Effector CD8-positive, alpha-beta T cell (primary cell): ENCODE measurements around the gene SOX2.

Source experiments
- DNase-seq: peaks from one replicate; lab custom pipeline; 2025; lab: John Stamatoyannopoulos, UW
- total RNA-seq, 4 experiments: gene quantifications; one replicate each; lab custom pipeline; 2026; lab: John Stamatoyannopoulos, UW

The SOX2 gene
- 0 to 0.18 (median 0) reads per million in 4 experiments for total RNA-seq

DNA sequence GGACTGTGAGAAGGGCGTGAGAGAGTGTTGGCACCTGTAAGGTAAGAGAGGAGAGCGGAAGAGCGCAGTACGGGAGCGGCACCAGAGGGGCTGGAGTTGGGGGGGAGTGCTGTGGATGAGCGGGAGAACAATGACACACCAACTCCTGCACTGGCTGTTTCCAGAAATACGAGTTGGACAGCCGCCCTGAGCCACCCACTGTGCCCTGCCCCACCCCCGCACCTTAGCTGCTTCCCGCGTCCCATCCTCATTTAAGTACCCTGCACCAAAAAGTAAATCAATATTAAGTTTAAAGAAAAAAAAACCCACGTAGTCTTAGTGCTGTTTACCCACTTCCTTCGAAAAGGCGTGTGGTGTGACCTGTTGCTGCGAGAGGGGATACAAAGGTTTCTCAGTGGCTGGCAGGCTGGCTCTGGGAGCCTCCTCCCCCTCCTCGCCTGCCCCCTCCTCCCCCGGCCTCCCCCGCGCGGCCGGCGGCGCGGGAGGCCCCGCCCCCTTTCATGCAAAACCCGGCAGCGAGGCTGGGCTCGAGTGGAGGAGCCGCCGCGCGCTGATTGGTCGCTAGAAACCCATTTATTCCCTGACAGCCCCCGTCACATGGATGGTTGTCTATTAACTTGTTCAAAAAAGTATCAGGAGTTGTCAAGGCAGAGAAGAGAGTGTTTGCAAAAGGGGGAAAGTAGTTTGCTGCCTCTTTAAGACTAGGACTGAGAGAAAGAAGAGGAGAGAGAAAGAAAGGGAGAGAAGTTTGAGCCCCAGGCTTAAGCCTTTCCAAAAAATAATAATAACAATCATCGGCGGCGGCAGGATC, at the start of gene SOX2:
Gene SOX2, plus strand, starts transcription at position 601 of the 811 bp plus-strand sequence. CDS start 436 bp downstream, outside the sequence.
- peak; percentile 1 for DNase-seq

DNA sequence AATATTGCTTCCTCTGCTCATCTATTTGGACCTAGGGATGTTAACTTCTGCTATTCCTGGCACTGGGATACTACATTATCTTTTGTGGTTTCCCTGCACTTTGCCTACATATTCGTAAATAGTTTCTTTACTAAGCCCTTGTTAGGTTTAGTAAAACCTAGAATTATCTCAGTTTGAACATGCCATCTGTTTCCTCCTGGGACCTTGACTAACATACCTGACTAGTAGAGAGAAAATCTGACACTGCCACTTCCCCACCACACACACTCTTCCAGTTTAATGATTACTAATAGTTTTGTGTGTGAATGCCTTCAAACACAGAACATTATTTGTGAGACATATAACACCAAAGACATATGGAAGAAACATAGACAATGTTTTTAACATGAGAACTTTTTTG, 28.2 kb upstream of the SOX2 start:
- DNase-seq: no peak

DNA sequence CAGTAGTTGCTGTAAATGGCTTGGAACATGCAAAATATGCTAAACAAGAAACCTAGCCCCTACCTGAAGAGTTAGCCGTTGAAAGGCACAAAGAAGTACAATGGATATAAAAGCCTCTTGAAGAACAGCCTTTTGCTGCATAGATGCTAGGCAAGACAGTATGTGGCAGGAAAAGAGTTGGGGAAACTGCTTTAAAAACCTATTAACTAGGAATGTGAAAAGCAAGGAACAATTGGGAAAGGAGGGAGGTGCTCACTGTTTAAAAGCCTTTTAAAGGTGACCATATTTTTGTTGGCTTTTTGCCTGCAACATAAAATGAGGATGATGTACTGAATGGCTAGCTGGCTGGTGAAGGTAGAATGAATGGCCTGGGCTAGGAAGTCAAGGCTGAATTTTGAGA, 24.5 kb upstream of the SOX2 start:
- DNase-seq: no peak

DNA sequence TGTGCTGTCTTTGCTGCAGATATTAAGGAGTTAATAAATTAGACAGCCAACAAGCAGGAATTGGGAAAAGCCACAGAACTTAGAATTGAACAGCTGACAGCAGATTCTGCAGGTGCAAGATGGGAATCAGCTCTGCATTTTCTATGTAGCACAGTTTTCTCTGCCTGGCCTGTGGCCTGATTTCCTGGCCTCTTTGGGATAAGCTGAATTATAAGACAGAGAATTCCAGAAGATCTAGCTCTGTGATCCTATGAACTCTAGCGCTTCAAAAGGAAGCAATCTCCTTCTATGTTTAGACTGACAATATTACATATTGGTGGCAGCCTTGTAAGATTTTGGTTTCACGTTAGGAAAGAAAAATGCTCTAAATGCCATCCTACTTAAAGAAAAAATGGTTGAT, 24.0 kb upstream of the SOX2 start:
- DNase-seq: no peak

DNA sequence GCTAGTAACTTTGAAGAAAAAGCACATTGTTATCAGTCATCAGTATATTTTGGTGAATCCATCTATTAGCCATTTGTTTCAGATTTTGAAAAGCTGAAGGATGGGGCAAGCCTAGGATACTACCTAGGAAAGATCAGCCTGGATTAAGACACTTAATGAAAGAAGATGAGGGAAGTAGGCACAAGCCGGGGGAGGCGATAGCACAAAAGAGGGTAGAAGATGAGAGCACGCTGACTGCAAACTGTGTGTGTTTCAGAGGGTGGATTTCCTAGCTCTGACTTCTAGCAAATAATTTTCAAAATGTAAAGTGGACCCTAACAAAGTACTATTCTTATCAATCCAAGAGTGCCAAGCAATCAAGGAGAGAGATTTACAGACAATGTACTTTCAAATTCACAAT, 22.2 kb upstream of the SOX2 start:
- no peak for DNase-seq

DNA sequence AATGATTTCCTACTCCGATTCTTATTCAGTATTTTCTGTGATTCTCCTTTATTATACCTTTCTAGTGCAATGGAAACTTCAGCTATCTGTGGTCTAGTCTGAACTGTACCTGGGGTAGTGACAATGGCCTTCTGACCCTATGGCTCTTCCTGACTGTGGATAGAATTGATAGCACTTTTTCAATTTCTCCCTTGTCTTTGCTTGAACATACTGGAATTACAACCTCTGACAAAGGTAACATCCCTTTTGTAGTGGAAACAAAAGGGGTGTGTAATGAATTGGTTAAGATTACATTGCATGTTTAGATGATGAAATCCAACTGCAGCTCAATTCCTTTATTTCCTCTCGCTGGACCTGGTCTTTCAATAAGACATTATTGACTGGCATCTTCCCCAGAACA, 21.0 kb upstream of the SOX2 start:
- DNase-seq: no peak

DNA sequence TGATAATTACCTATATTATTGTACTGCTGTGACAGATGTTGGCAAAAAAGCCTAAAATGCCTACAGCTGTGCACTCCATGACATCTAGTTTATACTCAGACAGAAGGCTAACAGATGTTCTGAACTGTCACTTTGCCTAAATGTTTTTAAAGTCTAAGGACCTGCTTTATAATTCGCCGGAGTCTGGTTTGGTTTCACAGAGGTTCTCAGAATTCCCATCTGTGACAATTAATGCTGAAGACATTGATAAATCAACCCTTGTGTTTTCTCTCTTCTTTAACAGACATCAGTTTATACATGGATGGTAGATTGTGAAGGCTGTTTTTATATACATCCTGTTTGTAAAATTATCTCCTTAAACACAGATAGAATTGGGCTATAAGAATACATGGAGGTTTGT, 19.8 kb upstream of the SOX2 start:
- no peak for DNase-seq

DNA sequence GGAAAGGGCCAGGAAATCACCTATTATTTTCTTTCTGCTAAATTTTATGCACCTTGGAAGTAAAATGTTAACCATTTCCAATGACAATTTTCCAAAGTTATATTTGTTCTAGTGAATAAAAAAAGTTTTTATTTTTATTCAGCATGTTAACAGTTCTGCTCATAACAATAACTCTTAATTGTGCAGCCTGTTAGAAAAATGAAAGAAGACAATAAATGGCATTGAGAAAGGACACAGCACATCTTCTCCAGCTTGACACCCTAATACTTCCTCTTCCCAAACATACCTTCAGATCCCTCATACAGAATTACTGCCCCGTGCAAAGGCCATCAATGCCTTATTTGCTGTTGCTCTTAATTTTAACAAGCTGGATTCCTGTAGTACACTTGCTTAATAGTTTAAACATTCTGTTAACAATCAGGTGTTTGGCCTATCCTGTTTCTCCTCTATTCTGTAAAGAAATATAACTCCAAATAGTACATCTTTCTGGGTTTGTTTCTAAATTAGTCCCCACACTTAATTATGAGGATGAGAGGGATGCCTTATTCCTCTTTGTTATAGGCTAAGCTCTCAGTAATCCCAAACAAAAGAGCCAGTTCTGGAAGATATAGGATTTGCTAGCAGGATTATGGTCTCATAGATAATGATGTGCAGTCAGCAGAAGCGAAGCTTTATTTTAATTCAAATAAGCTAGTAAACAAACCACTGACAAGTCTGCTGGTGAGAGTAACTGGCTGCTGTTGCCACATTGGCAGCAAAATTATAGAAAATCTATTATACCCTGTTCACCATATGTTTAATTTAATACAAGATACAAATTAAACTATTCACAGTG, 19.2 kb upstream of the SOX2 start:
- no peak for DNase-seq

DNA sequence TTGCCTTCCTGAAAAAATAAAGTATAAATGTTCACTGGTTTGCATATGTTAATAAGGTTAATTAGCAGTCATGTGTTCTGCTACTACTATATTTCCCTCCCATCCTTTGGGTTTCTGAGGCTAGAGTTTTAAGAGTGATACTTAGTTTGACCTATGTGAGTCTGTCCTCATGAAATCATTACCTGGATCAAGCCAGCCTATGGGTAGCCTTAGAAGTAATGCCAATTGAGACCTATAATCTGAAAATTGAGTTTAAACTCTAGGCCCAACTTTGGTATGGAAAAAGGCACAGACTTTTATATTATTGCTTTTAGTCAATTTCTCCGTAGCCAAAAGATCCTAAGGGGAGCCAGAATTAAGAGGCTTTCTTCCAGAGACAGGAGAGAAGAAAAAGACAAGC, 18.4 kb upstream of the SOX2 start:
- no peak for DNase-seq

DNA sequence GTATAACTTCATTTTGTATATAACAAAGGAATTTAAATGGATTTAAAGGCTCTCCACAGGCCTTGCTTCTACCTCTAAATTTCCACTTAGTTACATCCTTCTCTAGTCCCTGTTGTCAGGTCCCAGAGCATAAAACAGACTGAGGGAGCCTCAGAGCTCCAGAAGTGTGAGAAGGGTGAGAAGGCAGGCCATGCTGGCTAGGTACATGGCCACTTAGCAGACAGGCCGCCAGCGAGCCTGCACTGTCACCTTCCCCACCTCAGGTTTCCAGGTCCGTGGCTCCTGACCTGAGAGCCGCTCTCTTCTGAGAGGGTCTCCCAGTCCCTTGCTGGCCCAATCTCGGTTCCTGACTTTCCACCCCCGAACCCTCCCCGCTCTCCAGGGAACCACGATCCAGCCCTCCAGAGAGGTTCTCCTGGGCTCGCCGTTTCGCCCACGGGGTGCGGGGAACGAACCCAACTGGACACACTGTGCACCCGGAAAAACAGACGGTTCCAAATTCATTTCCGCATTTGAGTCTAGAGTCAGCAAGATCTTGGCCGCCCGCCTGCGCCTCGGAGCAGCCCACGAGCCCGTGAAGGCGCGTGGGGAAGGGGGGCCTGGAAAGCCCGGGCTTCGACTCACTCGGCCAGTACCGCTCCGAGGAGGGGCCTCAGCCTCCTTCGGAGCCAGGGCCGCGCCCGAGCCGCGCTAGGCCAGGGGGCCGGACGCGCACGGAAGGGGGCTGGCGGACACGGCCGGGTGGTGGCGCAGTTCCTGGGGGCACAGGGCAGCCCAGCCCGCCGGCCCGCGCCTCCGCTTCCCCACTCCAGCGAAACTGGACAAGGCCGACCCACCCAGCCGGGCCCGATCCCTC, 16.7 kb upstream of the SOX2 start:
- DNase-seq: no peak

DNA sequence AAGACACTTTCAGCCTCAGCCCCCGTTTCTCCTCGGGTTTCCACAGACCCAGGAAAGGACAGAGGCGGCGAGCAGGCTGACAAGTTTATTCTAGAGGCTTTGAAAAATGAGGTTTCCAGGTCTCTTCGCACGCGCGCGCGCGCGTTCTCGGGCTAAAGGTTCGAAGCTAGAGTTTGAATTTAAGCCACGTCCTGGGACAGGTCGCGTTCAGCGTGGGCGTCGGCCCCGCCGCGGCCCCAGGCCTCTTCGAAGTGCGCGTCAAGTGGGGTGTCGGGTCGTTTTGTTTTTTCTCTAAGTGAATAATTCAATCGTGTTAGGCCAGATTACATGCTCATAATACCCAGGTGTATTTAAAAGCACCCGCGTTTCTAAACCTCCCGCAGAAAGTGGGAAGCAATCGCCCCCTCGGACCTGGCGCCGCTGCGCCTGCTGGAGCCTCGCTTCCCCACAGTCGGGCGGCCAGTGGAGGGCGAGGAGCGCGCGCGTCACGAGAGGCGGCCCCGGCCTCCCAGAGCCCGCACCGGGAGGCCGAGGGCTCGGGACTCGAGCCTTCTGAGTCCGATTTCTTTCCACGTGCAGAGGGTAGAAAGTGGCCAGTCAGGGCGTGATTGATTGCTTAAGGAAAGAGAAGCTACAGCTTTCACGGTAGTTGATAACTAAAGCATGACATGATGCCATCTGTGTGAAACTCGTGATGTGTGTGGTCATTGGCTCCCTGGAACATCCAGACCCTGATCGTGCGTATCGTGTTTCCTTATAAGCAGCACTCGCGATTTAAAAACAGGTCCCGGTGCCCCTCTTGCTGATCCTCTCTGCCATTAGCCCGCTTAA, 15.8 kb upstream of the SOX2 start:
- DNase-seq: no peak

DNA sequence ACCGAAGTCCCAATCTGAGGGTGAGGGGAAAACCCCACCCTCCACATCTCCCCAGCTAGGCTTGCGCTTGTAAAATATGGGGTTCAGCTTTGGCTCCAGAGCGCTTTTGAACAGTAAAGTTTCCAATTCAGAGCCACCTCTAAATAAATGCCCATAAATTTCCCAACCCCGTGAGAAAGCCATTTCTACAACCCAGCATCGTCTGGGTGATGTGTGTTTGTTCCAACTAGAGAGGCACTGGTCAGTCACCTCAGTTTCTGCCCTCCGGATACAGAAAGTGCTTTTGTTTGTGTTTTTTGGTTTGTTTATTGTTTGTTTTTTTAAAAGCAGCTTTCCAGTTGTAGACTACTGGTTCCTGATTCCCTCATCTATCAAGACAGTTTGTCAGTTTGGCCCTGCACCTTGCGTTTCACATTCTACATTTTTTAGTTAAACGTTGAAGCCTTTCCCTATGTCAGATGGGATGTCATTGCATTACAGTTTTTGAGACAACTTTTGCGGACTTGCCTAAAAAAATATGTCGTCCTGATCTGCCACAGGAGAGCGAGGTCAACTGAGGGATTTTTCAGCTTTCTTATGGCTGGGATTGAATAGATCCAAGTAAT, 15.0 kb upstream of the SOX2 start:
- no peak for DNase-seq

DNA sequence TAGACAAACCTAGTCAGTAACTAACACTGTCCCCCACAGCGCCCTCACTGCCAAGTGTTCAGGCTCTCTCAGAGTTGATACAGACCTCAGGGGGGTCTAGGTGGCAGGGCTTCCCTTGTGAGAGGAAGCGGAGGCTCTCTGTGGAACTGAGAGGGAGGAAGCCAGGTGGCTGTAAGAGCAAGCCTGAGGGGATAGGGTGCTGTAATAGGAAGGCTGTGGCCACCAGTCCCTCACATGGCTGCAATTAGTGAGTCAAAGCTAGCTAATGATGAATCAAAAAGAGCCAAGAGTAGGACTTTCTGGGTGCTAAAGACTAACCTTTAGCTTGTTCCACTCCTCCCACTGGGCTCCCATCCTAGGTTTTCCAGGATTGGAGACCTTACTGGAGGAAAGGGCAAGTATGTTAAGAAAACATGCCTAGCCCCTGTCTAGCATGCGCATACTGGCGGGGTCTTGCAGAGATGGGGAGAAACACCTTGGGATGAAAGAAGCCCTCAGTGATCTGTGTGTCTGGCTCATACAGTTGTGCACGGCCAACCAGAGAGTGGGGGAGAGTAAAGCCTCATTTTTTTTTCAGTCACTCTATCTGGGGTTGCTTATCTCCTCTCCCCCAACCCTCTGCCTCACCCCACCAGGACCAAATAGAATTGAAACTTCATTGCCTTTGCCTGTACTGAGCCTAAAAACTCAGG, 13.3 kb upstream of the SOX2 start:
- DNase-seq: no peak

DNA sequence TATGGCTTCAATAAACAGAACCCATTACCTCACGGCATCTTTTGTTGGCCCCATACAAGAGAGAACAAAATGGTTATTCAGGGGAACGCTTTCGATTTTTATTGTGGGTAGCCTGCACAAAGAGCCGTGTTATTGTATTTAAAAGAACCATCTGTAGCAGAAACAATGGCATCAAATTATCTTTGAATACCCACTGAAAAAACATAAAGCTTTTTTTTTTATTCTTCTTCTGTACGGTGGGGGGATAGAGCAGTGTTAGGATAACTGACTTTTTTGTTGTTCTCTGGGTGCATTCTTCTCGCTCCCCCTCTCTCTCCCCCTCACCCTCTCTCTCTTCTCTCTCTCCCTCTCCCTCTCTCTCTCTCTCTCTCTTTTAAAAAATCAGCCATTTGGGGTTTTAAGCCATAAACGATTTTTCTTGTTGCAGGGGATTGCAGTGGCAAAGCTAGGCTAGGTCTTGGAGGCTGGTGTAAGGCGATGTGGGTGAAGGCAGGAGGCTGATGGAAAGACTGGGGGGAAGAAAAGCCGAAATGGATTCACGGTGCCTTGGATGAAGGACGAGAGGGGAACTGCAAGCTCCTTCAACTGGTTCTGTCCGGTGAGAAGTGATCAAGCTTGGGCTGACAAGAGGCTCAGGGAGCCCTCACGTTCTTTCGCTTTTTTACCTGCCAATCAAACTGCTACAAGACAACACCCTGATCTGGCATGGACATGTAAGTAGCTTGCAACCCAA, 12.4 kb upstream of the SOX2 start:
- no peak for DNase-seq

DNA sequence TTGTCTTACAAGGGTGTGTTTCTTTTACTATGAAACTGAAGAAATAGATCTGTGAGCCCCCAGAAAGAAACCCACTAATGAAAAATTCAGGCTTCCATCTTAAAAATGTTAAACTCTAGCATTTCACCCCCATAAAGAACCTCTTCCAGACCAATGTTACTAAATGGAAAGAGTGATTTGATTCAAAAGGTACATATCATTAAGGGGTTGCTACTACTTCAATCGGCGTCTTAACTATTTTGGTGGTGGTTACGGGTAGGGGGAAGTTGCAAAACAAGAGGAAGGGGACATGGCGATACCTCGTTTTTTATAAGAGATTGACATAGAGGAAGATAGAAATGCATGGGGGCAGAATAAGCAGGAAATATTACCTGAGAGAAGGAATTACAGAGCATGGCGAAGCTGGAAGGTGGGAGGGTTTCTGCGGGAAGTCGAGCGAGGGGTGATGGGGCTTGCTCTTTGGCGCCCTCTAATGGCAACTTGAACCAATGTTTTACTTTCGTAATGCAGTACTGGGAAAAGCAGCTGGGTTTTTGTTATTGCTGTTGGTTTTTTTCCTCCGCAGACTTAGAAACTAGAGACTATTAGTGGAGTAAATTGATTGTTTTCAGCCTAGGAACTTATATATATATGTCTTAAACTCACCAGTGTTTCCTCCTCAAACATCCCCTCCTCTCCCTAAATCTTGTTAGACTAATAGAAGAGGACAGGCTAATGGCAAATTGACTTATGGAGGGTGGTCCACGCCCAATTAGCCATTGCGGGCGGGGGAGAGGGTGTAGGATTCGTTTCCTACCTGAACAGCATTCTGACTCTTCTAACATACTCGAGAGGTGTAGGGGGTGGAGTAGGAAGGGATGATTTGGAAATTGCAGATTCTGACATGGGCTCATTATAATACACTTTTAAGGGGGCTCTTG, 11.3 kb upstream of the SOX2 start:
- DNase-seq: no peak

DNA sequence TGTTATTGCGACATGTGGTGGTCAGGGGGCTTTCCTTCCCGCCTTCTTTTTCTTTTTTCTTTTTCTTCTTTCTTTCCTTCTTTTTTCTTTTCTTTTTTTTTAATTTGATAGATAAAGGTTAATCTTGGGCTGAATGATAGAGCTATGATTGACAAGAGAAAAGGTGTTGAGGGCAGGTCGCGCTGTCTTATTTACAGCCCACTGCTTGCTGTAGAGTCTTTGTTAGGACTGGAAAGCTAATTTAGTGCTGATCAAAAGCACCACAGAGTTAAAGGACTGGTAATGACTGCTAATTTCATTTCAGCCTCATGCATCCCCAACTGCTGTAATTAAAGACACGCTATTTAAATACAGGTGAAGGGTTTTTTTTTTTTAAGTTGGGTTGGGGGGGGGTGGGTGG, 10.6 kb upstream of the SOX2 start:
- DNase-seq: no peak

DNA sequence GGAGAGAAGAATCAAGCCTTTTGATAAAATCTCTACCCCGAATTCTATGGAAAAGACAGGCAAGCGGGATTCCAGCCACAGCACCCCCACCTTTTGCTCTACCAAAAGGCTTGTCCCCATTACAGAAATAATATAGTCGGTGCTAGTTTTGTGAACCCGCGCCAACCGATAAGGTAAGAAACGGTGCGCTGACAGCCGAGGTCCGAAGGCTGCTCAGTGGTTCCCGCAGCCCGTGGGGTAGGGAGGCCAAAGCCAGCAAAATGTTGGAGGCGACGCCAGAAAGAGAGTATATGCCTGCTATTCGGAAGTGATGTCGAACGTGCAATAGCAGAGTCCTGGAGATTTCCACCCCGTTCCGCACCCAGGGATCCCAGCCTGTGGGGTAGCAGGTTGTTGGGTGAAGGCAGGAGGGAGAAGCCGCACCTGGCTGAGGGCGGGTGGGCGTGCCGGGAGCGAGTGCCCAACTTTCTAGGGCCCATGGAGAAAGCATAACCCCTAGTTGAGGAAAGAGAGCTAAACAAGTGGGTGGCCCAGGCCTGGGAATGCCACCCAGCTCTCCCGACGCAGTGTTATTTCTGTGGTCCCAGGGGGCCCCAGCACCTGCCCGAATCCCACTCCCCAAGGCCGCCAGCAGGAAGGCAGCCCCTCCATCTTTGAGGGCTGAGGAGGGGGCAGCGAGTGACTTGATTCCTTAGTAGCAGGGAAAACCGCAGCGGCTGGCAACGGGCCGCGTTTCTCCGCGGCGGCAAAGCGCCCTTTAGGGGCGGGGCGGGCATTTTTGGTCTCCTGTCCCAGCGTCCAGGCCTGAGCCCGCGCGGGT, 7.9 kb upstream of the SOX2 start:
- no peak for DNase-seq
